NCI-H2196 (cell line): ENCODE data around the gene HDAC3.
A peak's percentile ranks its signal among the peaks of the same experiment; 100 is the strongest.

Source experiments
- DNase-seq: peaks from one replicate; lab custom pipeline; 2025; ENCODE audit not compliant: unreplicated experiment; lab: John Stamatoyannopoulos, UW

HDAC3 gene

GRCh38 chr5:141605523-141606277 is 30.9 kb downstream of the HDAC3 start:
- DNase-seq = no peak

- DNase-seq = peak; percentile 17
These were observed 32.5 kb downstream of the HDAC3 start for GRCh38 chr5:141603923-141604717.

- no peak for DNase-seq
These were observed 34.0 kb downstream of the HDAC3 start for GRCh38 chr5:141602606-141603005.

GRCh38 chr5:141598391-141599345 is 38.0 kb downstream of the HDAC3 start:
- no peak for DNase-seq

- DNase-seq = no peak
These were observed 38.8 kb downstream of the HDAC3 start for GRCh38 chr5:141597814-141598213.

- no peak for DNase-seq
These were observed 39.3 kb downstream of the HDAC3 start for GRCh38 chr5:141597394-141597793.

- DNase-seq = no peak
These were observed 39.8 kb downstream of the HDAC3 start for GRCh38 chr5:141596867-141597266.

GRCh38 chr5:141590127-141590526 is 46.5 kb downstream of the HDAC3 start:
- DNase-seq = no peak

GRCh38 chr5:141586246-141586645 is 50.4 kb downstream of the HDAC3 start:
- DNase-seq = no peak

- DNase-seq = no peak
These were observed 51.1 kb downstream of the HDAC3 start for GRCh38 chr5:141585594-141585993.

GRCh38 chr5:141574122-141574510 is 62.5 kb downstream of the HDAC3 start:
- peak; percentile 35 for DNase-seq

GRCh38 chr5:141573489-141574121 is 63.0 kb downstream of the HDAC3 start:
- DNase-seq = no peak
